Kidney (tissue), 14 donors: ENCODE measurements around the gene SHISAL1. TPM values are rescaled to one million over a fixed set of nuclear protein-coding genes. Genes with fewer than 3 reads are reported as not detected.

Source experiments
- DNase-seq, 5 donors: peaks; one replicate each; pipeline ENCODE4 v3.0.0-alpha.2; 2013 to 2020
- FAIRE-seq: peaks from 2 replicates; lab custom pipeline; 2012; peaks lifted over from hg19 to GRCh38; lab: Jason Lieb, UNC
- H3K27ac ChIP-seq, 2 donors: one replicate each; pipeline ENCODE4 v1.7.0; 2013; ENCODE audit warnings: low read depth in 2 of 2, low read length in 2 of 2, inconsistent platforms in 1 of 2
- H3K27me3 ChIP-seq: one replicate; pipeline ENCODE4 v1.7.1; 2013; ENCODE audit warnings: low read length, inconsistent platforms; ENCODE audit not compliant: control insufficient read depth, insufficient read depth
- H3K36me3 ChIP-seq, 3 donors: one replicate each; pipeline versions ENCODE4 v1.7.0 to v1.7.1; 2013; ENCODE audit warnings: low read length in 3 of 3, control low read depth in 1 of 3, inconsistent platforms in 1 of 3; ENCODE audit not compliant: insufficient read depth in 3 of 3, control insufficient read depth in 2 of 3
- H3K4me1 ChIP-seq, 3 donors: one replicate each; pipeline versions ENCODE4 v1.7.0 to v1.7.1; 2013; ENCODE audit warnings: low read length in 3 of 3, inconsistent platforms in 1 of 3, low read depth in 1 of 3; ENCODE audit not compliant: control insufficient read depth in 2 of 3, insufficient read depth in 2 of 3
- H3K4me3 ChIP-seq, 3 donors: one replicate each; pipeline versions ENCODE4 v1.7.0 to v1.8.1; 2013; ENCODE audit warnings: low read length in 3 of 3, control low read depth in 1 of 3, inconsistent platforms in 1 of 3
- H3K9ac ChIP-seq, 3 donors: one replicate each; pipeline versions ENCODE4 v1.7.0 to v1.7.1; 2013; ENCODE audit warnings: low read length in 3 of 3, control low read depth in 1 of 3, inconsistent platforms in 1 of 3
- H3K9me3 ChIP-seq, 3 donors: one replicate each; pipeline versions ENCODE4 v1.7.0 to v1.7.1; 2013; ENCODE audit warnings: low read length in 3 of 3, control low read depth in 1 of 3, inconsistent platforms in 1 of 3; ENCODE audit not compliant: control insufficient read depth in 2 of 3, insufficient read depth in 1 of 3
- CTCF ChIP-seq: IDR thresholded peaks from 3 replicates; pipeline ENCODE4 v1.5.1; 2012; ENCODE audit warnings: mild to moderate bottlenecking, moderate library complexity, borderline replicate concordance; ENCODE audit not compliant: insufficient read depth; ENCODE audit errors: extremely low read depth
- intact Hi-C: fragments of 100-400 bp; cut with DNase I; formaldehyde crosslinking; loops from one replicate; pipeline ENCODE4 v1.11.1; 2022
- polyA plus RNA-seq: library from polyadenylated mRNA; stranded (reverse); fragments of 350-450 nt; fragmentation: Illumina TruSeq; extraction: RNeasy Lipid Tissue Mini Kit (QIAGEN cat#74804); gene quantifications from one replicate; pipeline ENCODE4 v1.2.3, GENCODE V29; 2014; ENCODE audit warnings: low read depth, low replicate concordance; ENCODE audit not compliant: insufficient read depth
- total RNA-seq: library from RNA; stranded (reverse); fragmentation: NEBNext Ultra II Directional; extraction: Animal tissue kit (Norgen Biotek cat#: 25700); gene quantifications from one replicate; pipeline ENCODE4 v1.2.1, GENCODE V29; 2021
- donor health status: control.
- donor health status: control.
- donor health status: control.
- donor health status: control.
- donor health status: control.
- donor health status: DM: yes; HTN: yes; CAD: no.
- donor health status: Normal renal cell carcinoma (clear cell type).

Gene SHISAL1
- total and polyA plus RNA-seq, 2 donors from 2014 or later = 0.04 to 1.1 TPM

- intact Hi-C loops = no loop called here
- Histone ChIP-seq H3K36me3 (no peaks in the 10 kb centered on the region), H3K4me3 (no peak overlapping the region), H3K27me3 (peaks cover 6% of the 10 kb centered on the region), H3K27ac (no peak overlapping the region), H3K4me1 (no peaks in the 10 kb centered on the region), H3K9me3 (no peaks in the 10 kb centered on the region), H3K9ac (no peak overlapping the region)
- no peak for TF ChIP-seq CTCF
- DNase-seq (peak in 3 of 5 donors; percentile 49 to 77 (median 62)), FAIRE-seq (no peak)
Measured at GRCh38 chr22:44331881-44332714, 19.3 kb upstream of the SHISAL1 start.

GRCh38 chr22:44330744-44331660 lies 18.3 kb upstream of the SHISAL1 start:
- Histone ChIP-seq H3K36me3 (no peaks in the 10 kb centered on the region), H3K4me3 (no peak overlapping the region), H3K9me3 (no peaks in the 10 kb centered on the region), H3K4me1 (no peaks in the 10 kb centered on the region), H3K9ac (no peak overlapping the region), H3K27ac (no peak overlapping the region), H3K27me3 (peaks cover 6% of the 10 kb centered on the region)
- intact Hi-C loops = no loop called here
- DNase-seq = peak in 2 of 5 donors; percentile 59 to 81
- no peak for FAIRE-seq
- no peak for TF ChIP-seq CTCF

- H3K36me3 ChIP-seq = no peaks in the 10 kb centered on the region
- no peak for DNase-seq
- H3K4me3 ChIP-seq = no peak overlapping the region
- H3K9ac ChIP-seq = no peak overlapping the region
- TF ChIP-seq CTCF = no peak
- peaks cover 6% of the 10 kb centered on the region for H3K27me3 ChIP-seq
- H3K9me3 ChIP-seq = no peaks in the 10 kb centered on the region
- intact Hi-C loops = no loop called here
- no peak for FAIRE-seq
- H3K27ac ChIP-seq = no peak overlapping the region
- H3K4me1 ChIP-seq = no peaks in the 10 kb centered on the region
Measured at GRCh38 chr22:44330188-44330743, 17.5 kb upstream of the SHISAL1 start.
